HEK293 (cell line): ENCODE data around the gene SCO1.

Experiments used
- CTCF ChIA-PET: fragments of 350-600 bp; formaldehyde crosslinking; extraction: SDS; loops from one replicate; lab custom pipeline; 2021; ENCODE audit warnings: antibody characterized with exemption; lab: Yijun Ruan, JAX
- POLR2A ChIA-PET: fragments of 300-600 bp; formaldehyde crosslinking; extraction: SDS; loops from one replicate; lab custom pipeline; 2020; ENCODE audit warnings: antibody characterized with exemption, inconsistent platforms; lab: Yijun Ruan, JAX
- H3K27ac ChIP-seq: fragments of 200-500 bp; sonication (Bioruptor generic); 2 replicates; pipeline ENCODE4 v1.5.1; 2014; ENCODE audit warnings: low read depth, low read length, control low read depth, inconsistent platforms; ENCODE audit errors: extremely low read depth
- H3K36me3 ChIP-seq, 2 experiments: fragments of 200-500 bp in 1 of 2; sonication (Bioruptor generic) in 1 of 2; 1 replicate in 1 of 2; 2 replicates in 1 of 2; pipeline ENCODE4 v1.5.1; 2014 to 2017; ENCODE audit warnings: inconsistent platforms in 2 of 2, low read length in 2 of 2; ENCODE audit not compliant: control insufficient read depth in 2 of 2, insufficient read depth in 1 of 2
- H3K4me1 ChIP-seq: fragments of 200-500 bp; sonication (Bioruptor generic); 2 replicates; pipeline ENCODE4 v1.5.1; 2014; ENCODE audit warnings: mild to moderate bottlenecking, low read length, inconsistent platforms; ENCODE audit not compliant: control insufficient read depth, insufficient read depth
- H3K4me3 ChIP-seq: 2 replicates; pipeline ENCODE4 v1.5.1; 2011; ENCODE audit warnings: low read depth, mild to moderate bottlenecking, control low read depth, low read length, moderate library complexity
- H3K9me3 ChIP-seq: fragments of 200-500 bp; sonication (Bioruptor generic); 2 replicates; pipeline ENCODE4 v1.5.1; 2014; ENCODE audit warnings: low read depth, low read length, inconsistent platforms; ENCODE audit not compliant: control insufficient read depth, insufficient read depth
- BCL11B ChIP-seq: fragments of 450-650 bp; formaldehyde crosslinking; IDR thresholded peaks from 2 replicates; pipeline ENCODE4 v1.5.1; 2016; ENCODE audit warnings: low read depth, missing biosample characterization, missing genetic modification characterization
- CTCF ChIP-seq: fragments of 450-650 bp; formaldehyde crosslinking; IDR thresholded peaks from 2 replicates; pipeline ENCODE4 v1.5.1; 2016; ENCODE audit warnings: missing biosample characterization, missing genetic modification characterization
- PATZ1 ChIP-seq: fragments of 450-650 bp; formaldehyde crosslinking; IDR thresholded peaks from 2 replicates; pipeline ENCODE4 v1.5.1; 2016; ENCODE audit warnings: missing biosample characterization, missing genetic modification characterization
- ZBTB21 ChIP-seq: fragments of 450-650 bp; formaldehyde crosslinking; IDR thresholded peaks from 2 replicates; pipeline ENCODE4 v1.5.1; 2017; ENCODE audit warnings: missing biosample characterization, missing genetic modification characterization
- ZFHX2 ChIP-seq: fragments of 450-650 bp; formaldehyde crosslinking; conservative IDR thresholded peaks from 2 replicates; pipeline ENCODE4 v1.5.1; 2016; ENCODE audit warnings: missing biosample characterization, missing genetic modification characterization
- ZNF112 ChIP-seq: fragments of 450-650 bp; formaldehyde crosslinking; IDR thresholded peaks from 2 replicates; pipeline ENCODE4 v1.5.0; 2017; ENCODE audit warnings: missing biosample characterization, missing genetic modification characterization
- ZNF302 ChIP-seq: fragments of 450-650 bp; formaldehyde crosslinking; IDR thresholded peaks from 2 replicates; pipeline ENCODE4 v1.5.1; 2016; ENCODE audit warnings: missing biosample characterization, missing genetic modification characterization, low read depth
- ZNF366 ChIP-seq: fragments of 450-650 bp; formaldehyde crosslinking; conservative IDR thresholded peaks from 2 replicates; pipeline ENCODE4 v1.5.1; 2016; ENCODE audit warnings: missing biosample characterization, missing genetic modification characterization
- ZNF37A ChIP-seq: fragments of 450-650 bp; IDR thresholded peaks from 2 replicates; pipeline ENCODE4 v1.5.1; 2018; ENCODE audit warnings: missing biosample characterization, missing genetic modification characterization
- ZNF426 ChIP-seq: fragments of 450-650 bp; formaldehyde crosslinking; IDR thresholded peaks from 2 replicates; pipeline ENCODE4 v1.5.1; 2017; ENCODE audit warnings: missing biosample characterization, missing genetic modification characterization, mild to moderate bottlenecking, inconsistent platforms, moderate library complexity
- ZNF433 ChIP-seq: fragments of 450-650 bp; formaldehyde crosslinking; IDR thresholded peaks from 2 replicates; pipeline ENCODE4 v1.5.1; 2016; ENCODE audit warnings: missing biosample characterization, missing genetic modification characterization, low read depth
- ZNF473 ChIP-seq: fragments of 450-650 bp; formaldehyde crosslinking; IDR thresholded peaks from 2 replicates; pipeline ENCODE4 v1.5.1; 2017; ENCODE audit warnings: missing biosample characterization, missing genetic modification characterization
- ZNF544 ChIP-seq: fragments of 450-650 bp; formaldehyde crosslinking; IDR thresholded peaks from 2 replicates; pipeline ENCODE4 v1.5.0; 2017; ENCODE audit warnings: missing biosample characterization, missing genetic modification characterization
- ZNF610 ChIP-seq: fragments of 450-650 bp; formaldehyde crosslinking; IDR thresholded peaks from 2 replicates; pipeline ENCODE4 v1.5.1; 2016; ENCODE audit warnings: missing biosample characterization, missing genetic modification characterization, borderline replicate concordance
- ZNF623 ChIP-seq: fragments of 450-650 bp; formaldehyde crosslinking; IDR thresholded peaks from 2 replicates; pipeline ENCODE4 v1.5.1; 2016; ENCODE audit warnings: missing biosample characterization, missing genetic modification characterization
- ZNF654 ChIP-seq: fragments of 450-650 bp; formaldehyde crosslinking; IDR thresholded peaks from 2 replicates; pipeline ENCODE4 v1.5.1; 2016; ENCODE audit warnings: low read depth, missing biosample characterization, missing genetic modification characterization
- ZNF677 ChIP-seq: fragments of 450-650 bp; IDR thresholded peaks from 2 replicates; pipeline ENCODE4 v1.5.0; 2018; ENCODE audit warnings: missing biosample characterization, mild to moderate bottlenecking, missing genetic modification characterization, moderate library complexity
- ZNF701 ChIP-seq: fragments of 450-650 bp; formaldehyde crosslinking; IDR thresholded peaks from 2 replicates; pipeline ENCODE4 v1.5.1; 2016; ENCODE audit warnings: missing biosample characterization, missing genetic modification characterization
- ZNF776 ChIP-seq: fragments of 450-650 bp; formaldehyde crosslinking; IDR thresholded peaks from 2 replicates; pipeline ENCODE4 v1.5.0; 2017; ENCODE audit warnings: missing biosample characterization, missing genetic modification characterization, borderline replicate concordance
- ZSCAN23 ChIP-seq: fragments of 450-650 bp; formaldehyde crosslinking; IDR thresholded peaks from 2 replicates; pipeline ENCODE4 v1.5.1; 2016; ENCODE audit warnings: missing biosample characterization, missing genetic modification characterization
- ZSCAN5A ChIP-seq: fragments of 450-650 bp; formaldehyde crosslinking; IDR thresholded peaks from 2 replicates; pipeline ENCODE4 v1.5.1; 2016; ENCODE audit warnings: missing biosample characterization, missing genetic modification characterization

SCO1 gene

GRCh38 chr17:10648381-10648780 lies 49.0 kb downstream of the SCO1 start (continued):
- TF ChIP-seq PATZ1 (tag by site-specific recombination), result no peak
- TF ChIP-seq ZNF776 (tag by site-specific recombination), result no peak
- TF ChIP-seq ZNF610, result no peak
- no peak for TF ChIP-seq ZNF302 (tag by site-specific recombination)
- no peak for TF ChIP-seq ZNF701 (tag by site-specific recombination)

- POLR2A ChIA-PET, result no interaction called here
- CTCF ChIA-PET, result interaction anchor here (0.5 to 10.2 kb wide), 51 partner anchors 8 to 1340 kb away, joined by 3 to 135 read pairs (median 4); partner anchors contain the start of gene MYH3
Observed at GRCh38 chr17:10646392-10646990, 50.8 kb downstream of the SCO1 start.

GRCh38 chr17:10640475-10640874 lies 56.9 kb downstream of the SCO1 start:
- CTCF ChIA-PET, result interaction anchor here (0.7 to 10.2 kb wide), 2 partner anchors 7 to 259 kb away, joined by 3 to 135 read pairs; no protein-coding TSS in a partner anchor
- Histone ChIP-seq H3K4me3 (no peak overlapping the region), H3K9me3 (no peaks in the 10 kb centered on the region), H3K27ac (no peak overlapping the region), H3K4me1 (no peaks in the 10 kb centered on the region), H3K36me3 (peaks cover 0 to 65% of the 10 kb centered on the region in 2 experiments; a peak in 2 of 3 replicates)
- TF ChIP-seq ZFHX2 (tag by site-specific recombination), result no peak
- POLR2A ChIA-PET, result no interaction called here

More at GRCh38 chr17:10646392-10646990, 50.8 kb downstream of the SCO1 start:
- H3K4me1 ChIP-seq, result no peaks in the 10 kb centered on the region
- H3K9me3 ChIP-seq, result no peaks in the 10 kb centered on the region
- H3K27ac ChIP-seq, result no peak overlapping the region
- H3K4me3 ChIP-seq, result no peak overlapping the region
- peaks cover 0 to 28% of the 10 kb centered on the region in 2 experiments; a peak in 2 of 3 replicates for H3K36me3 ChIP-seq
- TF ChIP-seq ZNF544 (tag by site-specific recombination), result no peak
- TF ChIP-seq ZNF112 (tag by site-specific recombination), result no peak
- TF ChIP-seq ZNF623, result no peak
- no peak for TF ChIP-seq ZBTB21 (tag by site-specific recombination)
- TF ChIP-seq ZNF654, result peak; percentile 77
- 0 out of 2 replicates have a peak, but pooled peaks have one; percentile 41 for TF ChIP-seq CTCF (tag by site-specific recombination)
- TF ChIP-seq ZSCAN23 (tag by site-specific recombination), result no peak
- no peak for TF ChIP-seq ZNF366 (tag by site-specific recombination)
- TF ChIP-seq BCL11B (tag by site-specific recombination), result no peak
- TF ChIP-seq ZNF433 (tag by site-specific recombination), result no peak
- TF ChIP-seq ZNF426 (tag by site-specific recombination), result no peak
- TF ChIP-seq ZNF677 (tag by site-specific recombination), result 0 out of 2 replicates have a peak, but pooled peaks have one; percentile 15
- no peak for TF ChIP-seq ZNF37A (tag by site-specific recombination)
- TF ChIP-seq ZSCAN5A (tag by site-specific recombination), result no peak
- no peak for TF ChIP-seq ZNF473
- TF ChIP-seq, all 188 proteins: peak for 3
